Measurements from ENCODE around the gene PLIN1. TPM values are rescaled to one million over a fixed set of nuclear protein-coding genes. Genes with fewer than 3 reads are reported as not detected.

PLIN1 gene
- total and polyA plus RNA-seq, 9 of the 15 experiments (the other 6 are each of a cell fraction or from before 2014, with no cell fraction given), result not detected

DNA sequence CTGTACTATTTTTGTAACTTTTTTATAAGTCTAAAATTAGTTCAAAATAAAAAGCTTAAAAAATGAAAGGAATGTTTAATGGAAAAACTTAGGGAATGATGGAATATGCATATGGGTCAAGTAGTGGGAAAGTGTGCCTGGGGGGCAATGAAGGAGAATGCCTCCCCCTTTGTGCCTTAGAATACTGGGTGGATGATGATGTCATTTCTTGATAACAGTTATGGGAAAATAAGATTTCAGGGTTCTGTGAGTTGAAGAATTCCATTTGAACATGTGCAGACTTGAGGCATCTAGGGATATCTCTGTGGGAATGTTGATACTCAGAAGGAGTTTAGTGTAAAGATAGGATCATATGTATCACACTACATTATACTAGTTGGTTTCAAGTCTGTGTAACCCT, 25.2 kb upstream of the PLIN1 start:
- H2AFZ ChIP-seq (ENCODE audit: low read depth, low read length), result no peak overlapping the region
- H3K9me3 ChIP-seq (replicated peaks; ENCODE audit: control insufficient read depth, insufficient read depth, low read depth, low read length), result no peaks in the 10 kb centered on the region
- H3K27me3 ChIP-seq (ENCODE audit: control insufficient read depth in 2 of 2, insufficient read depth in 2 of 2, low read length in 2 of 2), result peaks cover 17 to 28% of the 10 kb centered on the region in 2 experiments; a peak in 4 of 5 replicates
- ATAC-seq, result no peak
- DNase-seq (ENCODE audit: extremely low read depth in 1 of 4, low spot score in 3 of 4), result no peak
- ChIA-PET CTCF (ENCODE audit: low intra/inter-chr PET ratio) (no interaction called here), POLR2A (no interaction called here)
- intact Hi-C loops (cut with micrococcal nuclease), result no loop called here
- no peak overlapping the region for H3K4me2 ChIP-seq (ENCODE audit: insufficient read depth, low read length)
- H3K4me1 ChIP-seq (replicated peaks in 1 of 2; ENCODE audit: control insufficient read depth in 2 of 2, insufficient read depth in 2 of 2, low read length in 2 of 2), result no peaks in the 10 kb centered on the region
- in situ Hi-C loops (cut with MboI), result no loop called here
- H3K9me1 ChIP-seq (ENCODE audit: control insufficient read depth, insufficient read depth, low read length), result no peaks in the 10 kb centered on the region
- TF ChIP-seq, protein P1, sequence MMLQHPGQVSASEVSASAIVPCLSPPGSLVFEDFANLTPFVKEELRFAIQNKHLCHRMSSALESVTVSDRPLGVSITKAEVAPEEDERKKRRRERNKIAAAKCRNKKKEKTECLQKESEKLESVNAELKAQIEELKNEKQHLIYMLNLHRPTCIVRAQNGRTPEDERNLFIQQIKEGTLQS (IDR thresholded peaks at IDR 0.05), result peak; percentile 38
- TF ChIP-seq, protein P1 (CRISPR knock-in tag; conservative IDR thresholded peaks at IDR 0.05), result no peak
- TF ChIP-seq POLR2AphosphoS5 (IDR thresholded peaks at IDR 0.05; ENCODE audit: control insufficient read depth, insufficient read depth, low read depth, low read length), result no peak
- H3K79me2 ChIP-seq (ENCODE audit: control insufficient read depth, insufficient read depth, low read length), result no peaks in the 10 kb centered on the region
- H3K4me3 ChIP-seq, result no peak overlapping the region
- no peak overlapping the region for H3K9ac ChIP-seq (ENCODE audit: insufficient read depth in 1 of 2, low read depth in 2 of 2, low read length in 2 of 2)
- H3K27ac ChIP-seq (ENCODE audit: extremely low read depth, low read depth, low read length), result no peak overlapping the region
- H4K20me1 ChIP-seq (replicated peaks; ENCODE audit: control insufficient read depth, insufficient read depth, low read length), result no peaks in the 10 kb centered on the region
- no peaks in the 10 kb centered on the region for H3K36me3 ChIP-seq (ENCODE audit: control insufficient read depth, insufficient read depth, low read length)
- no TSS peak for BruUV-seq (replicated peaks)
- FAIRE-seq, result no peak

DNA sequence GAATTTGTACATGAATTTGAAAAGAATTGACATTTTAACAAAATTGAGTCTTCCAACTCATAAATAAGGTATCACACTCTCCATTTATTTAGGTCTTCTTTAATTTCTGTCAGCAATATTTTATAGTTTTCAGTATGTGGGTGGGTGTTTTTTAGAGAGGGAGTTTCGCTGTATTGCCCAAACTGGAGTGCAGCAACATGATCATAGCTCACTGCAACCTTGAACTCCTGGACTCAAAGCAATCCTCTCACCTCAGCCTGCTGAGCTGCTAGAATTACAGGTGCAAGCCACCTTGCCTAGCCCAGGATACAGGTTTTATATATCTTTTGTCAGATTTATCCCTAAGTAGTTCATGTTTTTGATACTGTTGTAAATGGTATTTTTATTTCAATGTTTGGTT, 16.0 kb upstream of the PLIN1 start:
- ATAC-seq (no peak), DNase-seq (ENCODE audit: extremely low read depth in 1 of 4, low spot score in 3 of 4) (no peak), FAIRE-seq (no peak)
- Histone ChIP-seq H3K4me2 (ENCODE audit: insufficient read depth, low read length) (no peak overlapping the region), H2AFZ (ENCODE audit: low read depth, low read length) (no peak overlapping the region), H3K9me3 (replicated peaks; ENCODE audit: control insufficient read depth, insufficient read depth, low read depth, low read length) (no peaks in the 10 kb centered on the region), H3K79me2 (ENCODE audit: control insufficient read depth, insufficient read depth, low read length) (no peaks in the 10 kb centered on the region), H3K4me1 (replicated peaks in 1 of 2; ENCODE audit: control insufficient read depth in 2 of 2, insufficient read depth in 2 of 2, low read length in 2 of 2) (peaks cover 0 to 7% of the 10 kb centered on the region in 2 experiments; a peak in 3 of 5 replicates), H3K27ac (ENCODE audit: extremely low read depth, low read depth, low read length) (no peak overlapping the region), H3K9me1 (ENCODE audit: control insufficient read depth, insufficient read depth, low read length) (no peaks in the 10 kb centered on the region), H4K20me1 (replicated peaks; ENCODE audit: control insufficient read depth, insufficient read depth, low read length) (no peaks in the 10 kb centered on the region), H3K36me3 (ENCODE audit: control insufficient read depth, insufficient read depth, low read length) (no peaks in the 10 kb centered on the region), H3K4me3 (no peak overlapping the region), H3K9ac (ENCODE audit: insufficient read depth in 1 of 2, low read depth in 2 of 2, low read length in 2 of 2) (no peak overlapping the region), H3K27me3 (ENCODE audit: control insufficient read depth in 2 of 2, insufficient read depth in 2 of 2, low read length in 2 of 2) (peaks cover 14 to 19% of the 10 kb centered on the region in 2 experiments; a peak in 4 of 5 replicates)
- CTCF ChIA-PET (ENCODE audit: low intra/inter-chr PET ratio), result no interaction called here
- in situ Hi-C loops (cut with MboI) (no loop called here), intact Hi-C loops (cut with micrococcal nuclease) (no loop called here)
- POLR2A ChIA-PET, result interaction anchor here (0.6 kb wide), 1 partner anchor 1744 kb away, joined by 3 read pairs; no protein-coding TSS in a partner anchor
- no peak for TF ChIP-seq GTF2A2 (tag; IDR thresholded peaks at IDR 0.05)
- TF ChIP-seq ETV1 (tag; conservative IDR thresholded peaks at IDR 0.05; ENCODE audit: low read depth), result no peak
- no peak for TF ChIP-seq TBP (optimal IDR thresholded peaks at IDR 0.05; ENCODE audit: low read depth, low read length)
- TF ChIP-seq CBX2 (IDR thresholded peaks at IDR 0.05; ENCODE audit: insufficient read depth, low read length, poor library complexity, severe bottlenecking), result peak; percentile 54
- 0% methylated on average over 1 of the region's 1 CpG for WGBS (ENCODE audit: insufficient coverage, low coverage, missing lambda C conversion rate)
- no TSS peak for BruUV-seq (replicated peaks)
